Measurements from ENCODE around the gene PLEKHN1.

PLEKHN1 gene

DNA sequence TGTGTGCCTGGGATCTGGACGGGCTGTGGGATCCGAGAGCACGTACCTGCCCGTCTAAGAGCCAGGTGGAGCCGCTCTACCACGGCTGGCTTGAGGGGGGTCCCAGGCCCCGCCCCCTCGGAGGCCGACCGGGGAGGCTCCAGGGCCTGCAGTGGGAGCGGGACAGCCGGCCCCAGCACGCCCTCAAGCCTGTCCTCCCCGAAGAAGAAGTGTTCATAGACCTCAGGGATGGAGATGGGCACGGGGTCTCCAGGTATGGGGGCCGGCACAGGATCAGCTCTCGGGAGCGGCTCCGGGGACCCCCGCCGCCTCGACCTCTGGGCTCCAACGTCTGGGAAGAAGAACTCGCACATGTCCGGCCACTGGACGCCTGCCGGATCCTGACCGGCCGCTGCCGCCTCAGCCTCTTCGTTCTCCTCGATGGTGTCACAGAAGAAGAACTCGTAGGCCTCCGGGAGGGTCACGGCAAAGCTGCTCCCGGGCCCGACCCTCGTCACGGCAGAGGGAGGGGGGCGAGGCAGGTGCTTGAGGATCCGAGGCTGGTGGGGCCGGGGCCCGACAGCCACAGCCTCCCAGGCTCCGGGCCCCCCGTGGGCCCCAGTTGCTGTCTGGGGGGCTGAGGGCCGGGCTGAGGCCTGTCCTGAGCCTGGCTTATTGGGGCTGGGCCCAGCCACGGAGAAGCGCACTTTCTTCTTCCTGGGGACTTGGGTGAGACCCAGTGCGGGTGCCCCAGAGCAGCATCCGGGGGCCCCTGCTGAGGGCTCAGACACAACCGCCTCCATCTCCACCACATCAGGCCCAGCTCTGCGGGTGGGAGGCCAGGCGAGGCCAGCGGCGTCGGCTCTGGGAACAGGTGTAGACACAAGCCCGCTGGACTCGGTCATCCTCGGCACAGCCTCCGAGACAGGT is 12.8 kb downstream of the PLEKHN1 start:
- no peak overlapping the region for H3K9ac ChIP-seq (ENCODE audit: low read length)
- peaks cover 78% of the 10 kb centered on the region for H3K27me3 ChIP-seq (ENCODE audit: control insufficient read depth, insufficient read depth, low read length)
- no peaks in the 10 kb centered on the region for H3K9me3 ChIP-seq (ENCODE audit: control insufficient read depth, insufficient read depth, low read depth, low read length)
- no peak overlapping the region for H3K27ac ChIP-seq (ENCODE audit: low read depth, low read length)
- H3K36me3 ChIP-seq (ENCODE audit: control insufficient read depth, insufficient read depth, low read length): no peaks in the 10 kb centered on the region
- H3K4me1 ChIP-seq (ENCODE audit: control insufficient read depth, insufficient read depth, low read length): peaks cover 5% of the 10 kb centered on the region; the same call in 1 of the 2 replicates
- H3K4me3 ChIP-seq (ENCODE audit: low read depth, low read length): no peak overlapping the region

GRCh38 chr1:979744-980072 is 13.4 kb downstream of the PLEKHN1 start:
- Histone ChIP-seq H3K9ac (ENCODE audit: low read length) (no peak overlapping the region), H3K4me3 (ENCODE audit: low read depth, low read length) (no peak overlapping the region), H3K4me1 (ENCODE audit: control insufficient read depth, insufficient read depth, low read length) (peaks cover 5% of the 10 kb centered on the region; the same call in 1 of the 2 replicates), H3K9me3 (ENCODE audit: control insufficient read depth, insufficient read depth, low read depth, low read length) (no peaks in the 10 kb centered on the region), H3K36me3 (ENCODE audit: control insufficient read depth, insufficient read depth, low read length) (no peaks in the 10 kb centered on the region), H3K27ac (ENCODE audit: low read depth, low read length) (no peak overlapping the region), H3K27me3 (ENCODE audit: control insufficient read depth, insufficient read depth, low read length) (peaks cover 74% of the 10 kb centered on the region)

GRCh38 chr1:980137-980571 is 13.9 kb downstream of the PLEKHN1 start:
- peaks cover 5% of the 10 kb centered on the region; the same call in 1 of the 2 replicates for H3K4me1 ChIP-seq (ENCODE audit: control insufficient read depth, insufficient read depth, low read length)
- H3K27me3 ChIP-seq (ENCODE audit: control insufficient read depth, insufficient read depth, low read length): peaks cover 74% of the 10 kb centered on the region
- no peak overlapping the region for H3K27ac ChIP-seq (ENCODE audit: low read depth, low read length)
- H3K36me3 ChIP-seq (ENCODE audit: control insufficient read depth, insufficient read depth, low read length): no peaks in the 10 kb centered on the region
- no peaks in the 10 kb centered on the region for H3K9me3 ChIP-seq (ENCODE audit: control insufficient read depth, insufficient read depth, low read depth, low read length)
- no peak overlapping the region for H3K4me3 ChIP-seq (ENCODE audit: low read depth, low read length)
- H3K9ac ChIP-seq (ENCODE audit: low read length): no peak overlapping the region

DNA sequence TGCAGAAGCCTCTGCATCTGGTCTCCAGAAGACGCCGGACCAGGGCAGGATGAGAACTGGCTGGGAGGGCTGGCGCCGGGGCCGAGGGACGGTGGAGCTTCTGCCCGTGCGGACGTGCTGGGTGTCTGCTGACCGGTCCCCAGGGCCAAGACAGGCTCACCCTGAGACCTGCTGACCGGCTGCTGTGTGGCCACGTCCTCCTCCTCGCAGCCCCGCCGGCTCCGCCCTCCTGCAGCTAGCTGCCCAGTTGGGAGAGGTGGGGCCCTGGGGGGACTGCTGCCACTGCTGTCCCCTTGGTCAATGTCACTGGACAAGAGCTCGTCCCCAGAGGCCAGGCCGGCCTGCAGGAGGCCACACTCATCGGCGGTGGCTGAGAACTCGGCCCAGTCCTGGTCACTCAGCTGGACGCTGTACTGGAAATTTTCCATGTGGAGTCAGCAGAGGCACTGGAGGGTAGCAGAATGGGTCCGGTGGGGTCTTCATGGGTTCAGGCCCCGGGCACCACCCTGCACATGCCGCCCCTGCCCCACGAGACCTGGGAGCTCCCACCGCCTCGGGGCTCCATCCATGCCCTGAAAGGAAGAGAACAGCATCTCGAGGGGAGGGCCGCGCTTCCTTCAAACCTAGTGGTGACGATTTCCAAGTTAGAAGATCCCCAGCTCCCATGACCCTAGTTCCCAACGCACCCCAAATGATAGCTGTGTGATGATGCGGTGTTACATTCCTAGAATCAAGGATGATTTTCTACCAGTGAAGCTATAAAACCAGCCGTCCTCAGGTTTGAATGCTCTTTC is 14.5 kb downstream of the PLEKHN1 start:
- Histone ChIP-seq H3K9ac (ENCODE audit: low read length) (no peak overlapping the region), H3K9me3 (ENCODE audit: control insufficient read depth, insufficient read depth, low read depth, low read length) (no peaks in the 10 kb centered on the region), H3K36me3 (ENCODE audit: control insufficient read depth, insufficient read depth, low read length) (no peaks in the 10 kb centered on the region), H3K27ac (ENCODE audit: low read depth, low read length) (no peak overlapping the region), H3K27me3 (ENCODE audit: control insufficient read depth, insufficient read depth, low read length) (peaks cover 74% of the 10 kb centered on the region), H3K4me3 (ENCODE audit: low read depth, low read length) (no peak overlapping the region), H3K4me1 (ENCODE audit: control insufficient read depth, insufficient read depth, low read length) (peaks cover 2% of the 10 kb centered on the region; the same call in 1 of the 2 replicates)

DNA sequence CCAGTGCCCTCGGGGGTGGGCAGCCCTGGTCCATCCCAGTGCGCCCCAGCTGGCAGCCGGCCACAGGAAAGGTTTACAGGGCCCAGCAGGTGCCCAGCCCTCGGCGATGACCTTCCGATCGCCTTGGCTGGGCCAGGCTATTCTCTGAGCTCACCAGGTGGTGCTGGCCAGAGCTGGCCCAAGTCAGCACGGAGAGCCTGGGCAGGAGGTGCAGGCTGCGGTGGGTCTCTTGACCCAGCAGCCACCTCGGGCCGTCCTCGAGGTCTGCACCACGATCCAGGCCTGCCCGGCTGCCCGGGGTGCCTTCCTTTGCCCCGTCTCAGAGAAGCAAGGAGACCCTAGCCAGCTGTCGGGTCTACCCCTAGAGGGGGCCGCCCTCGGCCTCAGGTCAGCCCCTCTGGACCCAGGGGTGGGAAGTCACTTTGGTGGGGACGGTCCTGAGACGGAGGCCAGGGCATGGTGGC is 15.2 kb downstream of the PLEKHN1 start:
- H3K9ac ChIP-seq (ENCODE audit: low read length): no peak overlapping the region
- no peak overlapping the region for H3K27ac ChIP-seq (ENCODE audit: low read depth, low read length)
- no peaks in the 10 kb centered on the region for H3K36me3 ChIP-seq (ENCODE audit: control insufficient read depth, insufficient read depth, low read length)
- H3K4me3 ChIP-seq (ENCODE audit: low read depth, low read length): no peak overlapping the region
- H3K4me1 ChIP-seq (ENCODE audit: control insufficient read depth, insufficient read depth, low read length): no peaks in the 10 kb centered on the region
- H3K9me3 ChIP-seq (ENCODE audit: control insufficient read depth, insufficient read depth, low read depth, low read length): no peaks in the 10 kb centered on the region
- peaks cover 74% of the 10 kb centered on the region for H3K27me3 ChIP-seq (ENCODE audit: control insufficient read depth, insufficient read depth, low read length)

GRCh38 chr1:981955-982558 is 15.8 kb downstream of the PLEKHN1 start, which contains the start of gene PERM1:
Gene PERM1 (minus strand): TSS chr1:982093. CDS start chr1:981029, 1,064 bp downstream.
- Histone ChIP-seq H3K27ac (ENCODE audit: low read depth, low read length) (no peak within 1 kb of the TSS), H3K9me3 (ENCODE audit: control insufficient read depth, insufficient read depth, low read depth, low read length) (no peaks in the 10 kb centered on the region), H3K9ac (ENCODE audit: low read length) (no peak within 1 kb of the TSS), H3K27me3 (ENCODE audit: control insufficient read depth, insufficient read depth, low read length) (peaks cover 76% of the 10 kb centered on the region), H3K36me3 (ENCODE audit: control insufficient read depth, insufficient read depth, low read length) (no peaks in the 10 kb centered on the region), H3K4me1 (ENCODE audit: control insufficient read depth, insufficient read depth, low read length) (no peaks in the 10 kb centered on the region), H3K4me3 (ENCODE audit: low read depth, low read length) (no peak within 1 kb of the TSS)

DNA sequence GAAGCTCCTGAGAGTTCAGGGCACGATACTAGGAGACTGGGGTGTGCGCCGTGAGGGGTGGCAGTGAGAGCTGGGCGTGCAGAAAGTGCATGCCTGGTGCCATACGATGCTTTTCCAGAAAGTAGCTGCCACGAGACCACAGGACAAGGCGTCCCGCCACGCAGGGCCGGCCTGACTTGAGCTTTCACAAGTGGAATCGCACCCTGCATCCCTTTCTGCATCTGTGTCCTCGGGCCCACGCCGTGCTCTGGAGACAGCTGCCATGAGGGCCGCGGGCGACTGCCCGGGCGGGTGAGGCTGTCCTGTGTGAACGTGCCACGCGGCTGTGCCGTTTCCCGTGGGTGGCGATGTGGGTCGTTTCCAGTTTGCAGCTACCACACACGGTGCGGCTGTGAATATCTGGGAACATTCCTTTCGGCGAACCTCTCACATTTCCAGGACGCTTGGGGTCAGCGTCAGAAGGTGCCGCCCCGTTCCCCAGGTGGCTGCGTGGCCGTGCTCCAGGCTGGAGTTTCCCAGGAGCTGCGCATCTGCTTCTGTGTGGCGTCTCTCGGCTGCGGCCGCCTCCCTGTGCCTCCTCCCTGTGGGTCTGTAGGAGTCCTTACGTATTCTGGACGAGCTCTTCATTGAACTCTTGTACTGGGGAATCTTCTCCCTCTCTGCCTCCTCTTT is 16.6 kb downstream of the PLEKHN1 start:
- Histone ChIP-seq H3K36me3 (ENCODE audit: control insufficient read depth, insufficient read depth, low read length) (no peaks in the 10 kb centered on the region), H3K4me3 (ENCODE audit: low read depth, low read length) (no peak overlapping the region), H3K27me3 (ENCODE audit: control insufficient read depth, insufficient read depth, low read length) (peaks cover 76% of the 10 kb centered on the region), H3K27ac (ENCODE audit: low read depth, low read length) (no peak overlapping the region), H3K9ac (ENCODE audit: low read length) (no peak overlapping the region), H3K4me1 (ENCODE audit: control insufficient read depth, insufficient read depth, low read length) (no peaks in the 10 kb centered on the region), H3K9me3 (ENCODE audit: control insufficient read depth, insufficient read depth, low read depth, low read length) (no peaks in the 10 kb centered on the region)

GRCh38 chr1:983798-984475 is 17.7 kb downstream of the PLEKHN1 start:
- H3K9ac ChIP-seq (ENCODE audit: low read length): no peak overlapping the region
- peaks cover 73% of the 10 kb centered on the region for H3K27me3 ChIP-seq (ENCODE audit: control insufficient read depth, insufficient read depth, low read length)
- H3K27ac ChIP-seq (ENCODE audit: low read depth, low read length): no peak overlapping the region
- no peaks in the 10 kb centered on the region for H3K9me3 ChIP-seq (ENCODE audit: control insufficient read depth, insufficient read depth, low read depth, low read length)
- H3K4me1 ChIP-seq (ENCODE audit: control insufficient read depth, insufficient read depth, low read length): no peaks in the 10 kb centered on the region
- H3K4me3 ChIP-seq (ENCODE audit: low read depth, low read length): no peak overlapping the region
- no peaks in the 10 kb centered on the region for H3K36me3 ChIP-seq (ENCODE audit: control insufficient read depth, insufficient read depth, low read length)

DNA sequence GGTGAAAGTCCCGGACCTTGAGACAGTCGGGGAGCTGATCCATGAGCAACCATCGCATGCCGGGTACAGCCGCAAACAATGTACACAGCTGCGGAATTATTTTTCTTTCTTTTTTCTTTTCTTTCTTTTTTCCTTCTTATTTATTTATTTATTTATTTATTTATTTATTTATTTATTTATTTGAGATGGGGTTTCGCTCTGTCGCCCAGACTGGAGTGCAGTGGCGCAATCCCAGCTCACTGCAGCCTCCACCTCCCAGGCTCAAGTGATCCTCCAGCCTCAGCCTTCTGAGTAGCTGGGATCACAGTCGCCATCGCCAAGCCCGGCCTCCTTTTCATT is 18.2 kb downstream of the PLEKHN1 start:
- no peak overlapping the region for H3K9ac ChIP-seq (ENCODE audit: low read length)
- no peaks in the 10 kb centered on the region for H3K4me1 ChIP-seq (ENCODE audit: control insufficient read depth, insufficient read depth, low read length)
- H3K27me3 ChIP-seq (ENCODE audit: control insufficient read depth, insufficient read depth, low read length): peaks cover 76% of the 10 kb centered on the region
- no peaks in the 10 kb centered on the region for H3K9me3 ChIP-seq (ENCODE audit: control insufficient read depth, insufficient read depth, low read depth, low read length)
- H3K27ac ChIP-seq (ENCODE audit: low read depth, low read length): no peak overlapping the region
- no peaks in the 10 kb centered on the region for H3K36me3 ChIP-seq (ENCODE audit: control insufficient read depth, insufficient read depth, low read length)
- no peak overlapping the region for H3K4me3 ChIP-seq (ENCODE audit: low read depth, low read length)

DNA sequence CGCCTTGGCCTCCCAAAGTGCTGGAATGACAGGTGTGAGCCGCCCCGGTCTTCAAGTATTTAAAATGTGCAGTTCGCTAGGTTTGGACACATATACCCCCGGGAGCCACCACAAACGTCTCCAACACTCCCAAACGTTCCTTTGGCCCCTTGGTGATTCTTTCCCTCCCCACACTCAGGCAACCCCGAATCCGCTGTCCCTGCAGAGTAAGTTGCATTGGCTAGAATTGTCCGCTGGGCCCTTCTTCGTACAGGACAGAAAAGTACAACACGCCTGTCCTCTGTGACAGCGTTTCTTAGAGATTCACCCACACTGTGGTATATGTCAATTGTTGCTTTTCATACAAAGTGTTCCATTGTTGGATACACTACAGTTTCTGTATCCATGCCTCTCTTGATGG is 18.8 kb downstream of the PLEKHN1 start:
- Histone ChIP-seq H3K4me1 (ENCODE audit: control insufficient read depth, insufficient read depth, low read length) (no peaks in the 10 kb centered on the region), H3K36me3 (ENCODE audit: control insufficient read depth, insufficient read depth, low read length) (no peaks in the 10 kb centered on the region), H3K9ac (ENCODE audit: low read length) (no peak overlapping the region), H3K9me3 (ENCODE audit: control insufficient read depth, insufficient read depth, low read depth, low read length) (no peaks in the 10 kb centered on the region), H3K27me3 (ENCODE audit: control insufficient read depth, insufficient read depth, low read length) (peaks cover 74% of the 10 kb centered on the region), H3K4me3 (ENCODE audit: low read depth, low read length) (no peak overlapping the region), H3K27ac (ENCODE audit: low read depth, low read length) (no peak overlapping the region)
